ENCODE data around the gene LUC7L.
"Not testable (repeated sequence)": the region's sequence is repeated elsewhere in the genome, so short reads cannot be mapped to it uniquely, and the experiment has no call there.

LUC7L gene

DNA sequence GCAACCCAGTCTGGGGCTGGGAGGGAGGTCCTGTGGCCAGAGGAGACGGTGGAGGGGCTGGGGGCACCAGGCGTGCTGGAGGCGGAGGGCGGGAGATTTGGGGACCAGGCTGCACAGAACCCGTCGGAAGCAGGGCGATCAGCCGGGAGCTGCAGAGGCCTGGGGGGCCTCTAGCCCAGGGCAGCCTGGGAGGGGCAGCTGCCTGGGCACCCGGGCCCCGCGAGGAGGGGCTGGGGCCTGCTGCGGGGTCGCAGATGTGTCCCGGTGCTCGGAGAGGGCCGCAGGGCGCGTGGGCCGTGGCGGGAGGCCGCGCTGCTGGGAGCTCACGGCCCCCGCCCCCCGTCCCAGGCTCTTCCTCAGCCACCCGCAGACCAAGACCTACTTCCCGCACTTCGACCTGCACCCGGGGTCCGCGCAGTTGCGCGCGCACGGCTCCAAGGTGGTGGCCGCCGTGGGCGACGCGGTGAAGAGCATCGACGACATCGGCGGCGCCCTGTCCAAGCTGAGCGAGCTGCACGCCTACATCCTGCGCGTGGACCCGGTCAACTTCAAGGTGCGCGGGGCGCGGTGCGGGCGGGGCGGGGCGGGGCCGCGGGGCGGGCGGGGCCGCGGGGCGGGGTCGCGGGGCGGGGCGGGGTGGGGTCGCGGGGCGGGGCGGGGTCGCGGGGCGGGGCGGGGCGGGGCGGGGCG lies 65.0 kb downstream of the LUC7L start:
- not testable (repeated sequence) for DNase-seq

DNA sequence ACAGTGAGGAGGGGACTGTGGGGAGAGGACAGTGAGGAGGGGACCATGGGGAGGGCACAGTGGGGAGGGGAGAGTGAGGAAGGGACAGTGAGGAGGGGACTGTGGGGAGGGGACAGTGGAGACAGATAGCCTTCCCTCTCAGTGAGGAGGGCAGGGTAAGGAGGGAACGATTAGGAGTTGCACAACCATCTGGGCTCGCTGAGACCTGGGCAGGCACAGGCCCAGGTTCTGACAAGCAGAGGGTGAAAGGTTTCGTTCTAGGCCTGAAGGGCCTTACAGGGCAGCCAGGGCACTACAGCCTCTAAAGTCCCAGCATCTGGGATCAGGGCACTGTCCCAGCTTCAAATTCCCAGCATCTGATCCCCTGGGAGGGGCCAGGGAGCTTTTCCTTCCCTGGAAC lies 65.6 kb downstream of the LUC7L start:
- not testable (repeated sequence) for DNase-seq

DNA sequence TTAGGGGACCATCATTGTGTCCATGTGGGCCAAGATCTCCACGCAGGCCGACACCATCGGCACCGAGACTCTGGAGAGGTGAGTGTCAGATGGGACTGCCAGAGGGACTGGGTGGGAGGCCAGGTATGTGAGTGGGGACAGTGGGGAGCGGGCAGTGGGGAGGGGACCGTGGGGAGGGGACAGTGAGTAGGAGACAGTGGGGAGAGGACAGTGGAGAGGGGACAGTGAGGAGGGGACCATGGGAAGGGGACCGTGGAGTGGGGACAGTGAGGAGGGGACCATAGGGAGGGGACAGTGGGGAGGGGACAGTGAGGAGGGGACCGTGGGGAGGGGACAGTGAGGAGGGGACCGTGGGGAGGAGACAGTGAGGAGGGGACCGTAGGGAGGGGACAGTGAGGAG lies 66.1 kb downstream of the LUC7L start:
- DNase-seq, result not testable (repeated sequence)

DNA sequence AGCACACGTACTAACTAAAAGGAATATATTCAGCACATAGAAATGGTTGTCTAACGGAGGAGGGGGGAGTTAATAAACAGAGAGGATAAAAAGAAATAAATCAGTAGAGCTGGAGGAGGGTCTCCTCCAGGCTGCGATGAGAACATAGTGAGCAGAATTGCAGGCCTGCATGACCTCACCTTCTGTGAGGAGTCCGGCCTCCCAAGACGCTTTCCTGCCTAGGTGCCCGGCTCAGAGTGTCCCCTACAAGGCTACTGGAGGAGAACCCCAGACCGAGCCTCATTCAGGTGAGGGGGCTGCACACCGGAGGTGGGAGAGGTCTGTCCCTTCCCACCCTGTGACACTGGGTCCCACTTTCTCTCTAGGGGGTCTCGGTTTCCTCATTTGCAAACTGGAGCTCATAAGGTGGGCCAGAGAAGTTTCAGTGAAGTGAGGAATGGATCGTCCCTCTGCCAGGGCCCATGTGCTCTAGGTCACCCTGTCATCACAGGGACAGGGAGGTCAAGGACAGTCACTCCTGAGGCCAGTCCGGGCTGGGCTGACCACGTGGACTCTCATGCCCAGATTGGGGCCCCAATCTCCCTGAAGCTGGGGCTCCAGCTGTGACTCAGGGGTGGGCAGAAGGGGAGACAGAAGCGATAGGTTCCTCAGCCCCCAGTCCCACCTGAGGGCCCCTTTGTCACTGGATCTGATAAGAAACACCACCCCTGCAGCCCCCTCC lies 66.8 kb downstream of the LUC7L start:
- no peak for DNase-seq

DNA sequence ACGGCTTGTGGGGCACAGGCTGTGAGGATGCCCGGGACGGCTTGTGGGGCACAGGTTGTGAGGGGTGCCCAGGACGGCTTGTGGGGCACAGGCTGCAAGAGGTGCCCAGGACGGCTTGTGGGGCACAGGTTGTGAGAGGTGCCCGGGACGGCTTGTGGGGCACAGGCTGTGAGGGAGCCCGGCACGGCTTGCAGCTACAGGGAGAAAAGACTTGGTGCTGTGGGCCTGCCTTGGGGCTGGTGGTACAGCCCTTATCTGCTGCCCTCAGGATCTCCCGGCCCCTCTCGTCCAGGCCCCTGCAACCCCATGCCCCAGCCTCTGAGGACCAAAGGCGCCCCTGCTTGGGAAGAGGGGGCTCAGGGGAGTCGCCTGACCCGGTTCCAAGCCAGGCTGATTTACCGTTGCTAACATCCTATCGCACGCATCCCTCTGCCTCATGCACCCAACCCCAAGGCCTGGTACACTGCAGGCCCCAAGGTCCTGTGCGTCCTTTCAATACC lies 68.5 kb downstream of the LUC7L start:
- no peak for DNase-seq

DNA sequence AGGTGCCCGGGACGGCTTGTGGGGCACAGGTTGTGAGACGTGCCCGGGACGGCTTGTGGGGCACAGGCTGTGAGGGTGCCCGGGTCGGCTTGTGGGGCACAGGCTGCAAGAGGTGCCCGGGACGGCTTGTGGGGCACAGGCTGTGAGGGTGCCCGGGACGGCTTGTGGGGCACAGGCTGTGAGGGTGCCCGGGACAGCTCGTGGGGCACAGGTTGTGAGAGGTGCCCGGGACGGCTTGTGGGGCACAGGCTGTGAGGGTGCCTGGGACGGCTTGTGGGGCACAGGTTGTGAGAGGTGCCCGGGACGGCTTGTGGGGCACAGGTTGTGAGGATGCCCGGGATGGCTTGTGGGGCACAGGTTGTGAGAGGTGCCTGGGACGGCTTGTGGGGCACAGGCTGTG lies 69.0 kb downstream of the LUC7L start:
- DNase-seq, result not testable (repeated sequence)

DNA sequence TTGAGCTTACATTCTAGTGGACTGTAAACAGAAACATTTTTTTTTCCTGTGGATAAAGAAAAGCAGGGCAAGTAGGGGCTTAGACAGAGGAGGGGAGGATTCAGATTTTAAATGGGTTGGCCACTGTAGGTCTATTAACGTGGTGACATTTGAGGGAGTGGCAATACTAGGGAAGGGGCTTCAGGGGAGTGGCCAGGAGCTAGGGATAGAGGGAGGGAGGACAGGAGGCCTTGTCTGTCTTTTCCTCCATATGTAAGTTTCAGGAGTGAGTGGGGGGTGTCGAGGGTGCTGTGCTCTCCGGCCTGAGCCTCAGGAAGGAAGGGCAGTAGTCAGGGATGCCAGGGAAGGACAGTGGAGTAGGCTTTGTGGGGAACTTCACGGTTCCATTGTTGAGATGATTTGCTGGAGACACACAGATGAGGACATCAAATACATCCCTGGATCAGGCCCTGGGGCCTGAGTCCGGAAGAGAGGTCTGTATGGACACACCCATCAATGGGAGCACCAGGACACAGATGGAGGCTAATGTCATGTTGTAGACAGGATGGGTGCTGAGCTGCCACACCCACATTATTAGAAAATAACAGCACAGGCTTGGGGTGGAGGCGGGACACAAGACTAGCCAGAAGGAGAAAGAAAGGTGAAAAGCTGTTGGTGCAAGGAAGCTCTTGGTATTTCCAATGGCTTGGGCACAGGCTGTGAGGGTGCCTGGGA lies 70.0 kb downstream of the LUC7L start:
- no peak for DNase-seq

DNA sequence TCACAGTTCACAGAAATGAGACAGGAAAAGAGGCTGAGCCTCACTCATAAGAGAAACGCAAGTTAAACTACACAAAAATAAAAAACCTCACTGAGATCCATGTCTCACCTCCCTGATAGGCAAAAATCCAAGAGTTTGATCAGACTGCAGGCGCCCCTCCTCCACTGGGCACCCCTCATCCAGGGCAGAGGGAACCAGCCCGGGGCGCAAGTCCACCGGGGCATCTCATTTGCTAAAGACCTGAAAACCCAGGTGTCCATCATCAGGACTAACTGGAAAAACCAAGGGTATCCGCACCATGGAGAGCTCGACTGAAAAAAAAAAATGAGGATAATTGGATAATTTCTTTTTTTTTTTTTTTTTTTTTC lies 74.2 kb downstream of the LUC7L start:
- no peak for DNase-seq

DNA sequence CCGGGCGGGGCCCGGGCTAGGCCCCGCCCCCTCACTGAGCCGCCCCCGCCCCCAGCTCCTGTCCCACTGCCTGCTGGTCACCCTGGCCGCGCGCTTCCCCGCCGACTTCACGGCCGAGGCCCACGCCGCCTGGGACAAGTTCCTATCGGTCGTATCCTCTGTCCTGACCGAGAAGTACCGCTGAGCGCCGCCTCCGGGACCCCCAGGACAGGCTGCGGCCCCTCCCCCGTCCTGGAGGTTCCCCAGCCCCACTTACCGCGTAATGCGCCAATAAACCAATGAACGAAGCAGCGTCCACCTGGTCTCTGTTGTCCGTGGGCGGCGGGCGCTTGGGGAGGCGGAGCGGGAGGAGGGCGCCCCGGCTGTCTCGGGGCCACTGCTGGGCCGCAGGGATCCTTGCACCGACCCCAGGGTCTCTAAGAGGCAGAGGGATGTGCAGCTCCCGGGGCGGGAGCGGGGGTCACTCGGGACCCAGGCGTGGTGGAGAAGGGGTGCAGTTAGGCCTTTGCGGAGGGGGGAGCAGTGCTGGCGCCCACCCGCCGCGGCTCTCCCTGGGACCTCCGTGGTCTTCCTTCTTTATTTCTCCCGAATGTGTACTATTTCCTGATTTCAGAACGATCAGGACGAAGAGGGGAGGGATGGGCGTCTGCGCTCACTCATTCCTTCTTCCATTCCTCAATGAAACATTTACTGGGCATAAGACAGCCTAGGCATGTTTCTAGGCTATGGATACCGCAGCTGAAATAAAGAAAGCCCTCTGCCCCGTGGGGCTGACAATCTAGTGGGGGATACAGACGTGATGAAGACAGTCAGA lies 74.8 kb downstream of the LUC7L start:
- DNase-seq, result peak; percentile 6 to 28

DNA sequence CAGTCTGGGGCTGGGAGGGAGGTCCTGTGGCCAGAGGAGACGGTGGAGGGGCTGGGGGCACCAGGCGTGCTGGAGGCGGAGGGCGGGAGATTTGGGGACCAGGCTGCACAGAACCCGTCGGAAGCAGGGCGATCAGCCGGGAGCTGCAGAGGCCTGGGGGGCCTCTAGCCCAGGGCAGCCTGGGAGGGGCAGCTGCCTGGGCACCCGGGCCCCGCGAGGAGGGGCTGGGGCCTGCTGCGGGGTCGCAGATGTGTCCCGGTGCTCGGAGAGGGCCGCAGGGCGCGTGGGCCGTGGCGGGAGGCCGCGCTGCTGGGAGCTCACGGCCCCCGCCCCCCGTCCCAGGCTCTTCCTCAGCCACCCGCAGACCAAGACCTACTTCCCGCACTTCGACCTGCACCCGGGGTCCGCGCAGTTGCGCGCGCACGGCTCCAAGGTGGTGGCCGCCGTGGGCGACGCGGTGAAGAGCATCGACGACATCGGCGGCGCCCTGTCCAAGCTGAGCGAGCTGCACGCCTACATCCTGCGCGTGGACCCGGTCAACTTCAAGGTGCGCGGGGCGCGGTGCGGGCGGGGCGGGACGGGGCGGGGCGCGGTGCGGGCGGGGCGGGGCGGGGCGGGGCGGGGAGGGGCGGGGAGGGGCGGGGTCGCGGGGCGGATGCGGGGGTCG lies 75.6 kb downstream of the LUC7L start:
- not testable (repeated sequence) for DNase-seq

DNA sequence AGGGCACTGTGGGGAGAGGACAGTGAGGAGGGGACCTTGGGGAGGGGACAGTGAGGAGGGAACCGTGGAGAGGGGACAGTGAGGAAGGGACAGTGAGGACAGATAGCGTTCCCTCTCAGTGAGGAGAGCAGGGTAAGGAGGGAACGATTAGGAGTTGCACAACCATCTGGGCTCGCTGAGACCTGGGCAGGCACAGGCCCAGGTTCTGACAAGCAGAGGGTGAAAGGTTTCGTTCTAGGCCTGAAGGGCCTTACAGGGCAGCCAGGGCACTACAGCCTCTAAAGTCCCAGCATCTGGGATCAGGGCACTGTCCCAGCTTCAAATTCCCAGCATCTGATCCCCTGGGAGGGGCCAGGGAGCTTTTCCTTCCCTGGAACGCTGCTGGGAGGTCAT lies 76.1 kb downstream of the LUC7L start:
- not testable (repeated sequence) for DNase-seq

DNA sequence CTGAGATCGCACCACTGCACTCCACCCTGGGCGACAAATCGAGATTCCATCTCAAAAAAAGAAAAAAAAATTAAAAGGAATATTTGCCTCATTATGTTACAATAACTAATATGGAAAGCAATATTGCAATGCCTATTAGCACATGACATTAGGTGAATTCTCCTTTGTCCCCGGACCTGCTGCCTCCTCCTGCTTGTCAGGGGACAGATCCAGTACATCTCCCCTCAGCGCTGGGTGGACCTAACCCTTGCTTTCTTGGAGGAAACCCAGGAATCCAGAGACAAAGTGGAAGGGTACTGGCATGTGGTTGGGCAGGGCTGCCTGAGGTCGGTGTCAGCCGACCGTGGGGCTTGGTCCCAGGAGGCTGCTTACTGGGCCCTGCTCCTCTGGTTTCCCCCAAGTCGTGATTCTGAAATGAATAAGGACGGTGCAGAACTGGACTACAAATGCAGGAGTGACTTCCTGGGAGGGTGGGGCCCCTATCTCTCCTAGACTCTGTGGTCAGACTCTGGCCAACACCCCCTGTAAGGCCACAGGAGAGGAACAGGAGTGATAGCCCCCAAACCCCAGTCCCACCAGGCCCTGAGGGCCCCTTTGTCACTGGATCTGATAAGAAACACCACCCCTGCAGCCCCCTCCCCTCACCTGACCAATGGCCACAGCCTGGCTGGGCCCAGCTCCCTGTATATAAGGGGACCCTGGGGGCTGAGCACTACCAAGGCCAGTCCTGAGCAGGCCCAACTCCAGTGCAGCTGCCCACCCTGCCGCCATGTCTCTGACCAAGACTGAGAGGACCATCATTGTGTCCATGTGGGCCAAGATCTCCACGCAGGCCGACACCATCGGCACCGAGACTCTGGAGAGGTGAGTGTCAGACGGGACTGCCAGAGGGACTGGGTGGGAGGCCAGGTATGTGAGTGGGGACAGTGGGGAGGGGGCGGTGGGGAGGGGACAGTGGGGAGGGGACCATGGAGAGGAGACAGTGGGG lies 76.8 kb downstream of the LUC7L start, which contains the start of gene HBZ:
Gene HBZ, plus strand, starts transcription at position 504 of the 988 bp plus-strand sequence. Its CDS starts 266 bp downstream, at position 770.
- no peak for DNase-seq

DNA sequence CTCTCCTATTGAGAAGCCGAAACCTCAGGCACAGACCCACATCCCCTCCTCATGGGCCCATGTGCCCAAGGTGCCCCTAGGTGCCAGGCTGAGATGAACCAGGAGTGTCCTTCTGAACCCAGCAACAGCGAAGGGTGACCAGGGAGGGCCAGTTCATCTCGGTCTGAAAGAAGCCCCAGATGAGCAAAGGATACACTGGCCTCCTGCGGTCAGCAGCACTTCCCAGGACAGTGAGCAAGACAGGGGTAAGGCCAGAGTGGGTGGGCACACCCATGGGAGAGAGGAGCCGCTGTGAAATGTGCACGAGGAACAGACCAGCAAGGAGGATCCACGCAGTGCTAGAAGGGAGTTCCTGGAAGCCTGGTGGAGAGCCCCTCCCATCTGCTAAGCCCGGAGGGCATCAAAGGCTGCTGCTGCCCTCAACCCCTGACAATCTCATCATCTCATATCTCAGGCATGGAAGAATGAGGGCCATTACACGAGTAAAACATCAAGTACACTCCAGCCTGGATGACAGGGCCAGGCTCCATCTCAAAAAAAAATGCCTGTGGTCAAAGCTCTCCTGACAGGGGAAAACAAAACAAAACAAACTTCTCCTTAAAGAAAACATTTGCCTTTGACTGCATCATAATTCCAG lies 80.1 kb downstream of the LUC7L start:
- DNase-seq, result no peak

DNA sequence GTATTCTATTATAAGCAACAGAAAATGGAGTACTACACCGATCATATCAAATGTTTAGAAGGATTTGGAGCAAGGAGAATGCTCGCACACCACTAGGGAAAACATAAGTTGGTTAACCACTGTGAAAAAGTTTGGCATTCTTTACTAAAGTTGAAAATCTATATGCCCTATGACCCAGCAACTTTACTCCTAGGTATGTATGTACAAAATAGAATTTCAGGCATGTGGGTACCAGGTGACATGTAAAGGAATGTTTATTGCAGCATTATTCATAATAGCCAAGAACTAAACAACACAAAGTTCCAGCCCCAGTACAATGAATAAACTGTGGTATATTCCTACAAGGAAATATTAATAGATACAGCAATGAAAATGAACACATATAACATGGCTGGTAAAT lies 82.6 kb downstream of the LUC7L start:
- DNase-seq, result no peak

DNA sequence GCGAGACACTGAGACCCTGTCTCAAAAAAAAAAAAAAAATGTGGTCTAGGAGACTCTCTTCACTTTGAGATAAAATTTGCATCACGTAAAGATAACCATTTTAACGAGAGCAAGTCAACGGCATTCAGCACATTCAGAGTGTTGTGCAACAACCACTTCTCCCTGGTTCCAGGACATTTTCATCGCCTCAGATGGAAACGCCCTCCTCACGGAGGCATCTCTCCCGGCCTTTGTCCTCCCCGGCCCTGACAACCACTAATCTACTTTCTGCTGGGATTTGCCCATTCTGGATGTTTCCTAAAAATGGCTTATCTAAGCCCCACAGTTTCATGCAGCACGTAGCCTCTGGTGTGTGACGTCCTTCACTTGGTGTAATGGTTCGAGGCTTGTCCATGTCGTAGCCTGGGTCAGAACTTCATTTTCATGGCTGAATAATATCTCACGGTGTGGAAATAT lies 84.4 kb downstream of the LUC7L start:
- DNase-seq, result no peak

DNA sequence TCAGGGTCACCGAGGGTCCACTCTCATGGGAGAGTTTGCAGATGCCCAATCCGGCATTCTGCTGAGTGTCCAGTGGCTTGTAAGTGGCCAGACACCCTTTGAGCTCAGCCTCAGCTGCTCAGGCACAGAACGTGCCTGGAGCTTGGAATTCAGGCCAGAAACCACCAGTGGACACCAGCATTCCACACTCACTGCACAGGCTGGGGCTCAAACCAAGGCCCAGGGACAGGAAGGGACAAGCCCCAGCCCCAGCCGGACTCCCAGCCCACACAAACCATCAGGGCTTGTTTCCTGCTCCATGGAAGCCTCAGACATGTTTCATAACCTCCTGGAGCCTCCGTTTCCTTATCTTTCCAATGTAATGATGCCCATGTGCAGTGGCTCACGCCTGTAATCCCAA lies 85.8 kb downstream of the LUC7L start:
- DNase-seq, result no peak

DNA sequence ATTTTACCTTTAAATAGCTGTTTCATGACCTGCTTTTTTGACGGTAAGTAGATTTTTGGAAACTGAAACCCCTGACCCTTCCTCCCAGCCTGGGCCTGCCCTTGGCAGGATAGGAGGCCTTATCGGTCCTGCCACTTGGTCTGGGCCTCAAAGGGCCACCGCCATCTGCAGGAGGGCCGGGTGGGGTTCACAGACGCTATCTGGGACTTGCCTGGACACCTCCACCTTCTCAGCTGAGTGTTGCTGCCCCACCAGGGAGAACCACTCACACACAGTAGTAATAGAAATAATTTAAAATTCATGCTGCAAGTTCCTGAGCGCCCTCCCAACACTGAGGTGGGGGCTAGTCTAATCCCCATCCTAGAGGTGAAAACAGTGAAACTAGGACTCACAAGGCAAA lies 86.2 kb downstream of the LUC7L start:
- no peak for DNase-seq

DNA sequence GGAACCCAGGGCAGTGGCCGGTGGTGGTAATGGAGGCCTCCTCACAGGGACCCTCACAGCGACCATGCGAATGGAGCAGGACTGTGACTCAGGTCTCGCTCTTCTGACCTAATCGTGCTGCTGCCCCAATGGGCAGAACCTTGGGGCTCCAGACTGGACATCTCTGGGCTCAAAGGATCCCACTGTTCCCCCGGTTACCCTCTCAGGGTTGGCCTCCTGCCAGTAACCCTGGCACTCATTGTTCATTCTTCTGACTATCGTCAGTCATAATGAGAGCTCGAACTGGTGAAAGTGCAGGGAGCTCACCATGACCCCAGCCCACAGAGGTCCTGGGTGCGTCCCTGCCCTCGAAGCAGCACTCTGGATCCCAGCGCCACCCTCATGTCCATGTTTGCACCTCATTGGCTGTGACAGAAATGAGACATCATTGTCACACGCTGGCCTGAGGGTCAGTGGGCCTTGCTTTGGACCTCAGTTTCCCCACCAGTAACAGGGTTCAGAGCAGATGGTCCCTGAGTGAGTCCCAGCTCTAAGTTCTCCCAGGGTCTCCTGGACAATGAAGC lies 86.8 kb downstream of the LUC7L start:
- no peak for DNase-seq

DNA sequence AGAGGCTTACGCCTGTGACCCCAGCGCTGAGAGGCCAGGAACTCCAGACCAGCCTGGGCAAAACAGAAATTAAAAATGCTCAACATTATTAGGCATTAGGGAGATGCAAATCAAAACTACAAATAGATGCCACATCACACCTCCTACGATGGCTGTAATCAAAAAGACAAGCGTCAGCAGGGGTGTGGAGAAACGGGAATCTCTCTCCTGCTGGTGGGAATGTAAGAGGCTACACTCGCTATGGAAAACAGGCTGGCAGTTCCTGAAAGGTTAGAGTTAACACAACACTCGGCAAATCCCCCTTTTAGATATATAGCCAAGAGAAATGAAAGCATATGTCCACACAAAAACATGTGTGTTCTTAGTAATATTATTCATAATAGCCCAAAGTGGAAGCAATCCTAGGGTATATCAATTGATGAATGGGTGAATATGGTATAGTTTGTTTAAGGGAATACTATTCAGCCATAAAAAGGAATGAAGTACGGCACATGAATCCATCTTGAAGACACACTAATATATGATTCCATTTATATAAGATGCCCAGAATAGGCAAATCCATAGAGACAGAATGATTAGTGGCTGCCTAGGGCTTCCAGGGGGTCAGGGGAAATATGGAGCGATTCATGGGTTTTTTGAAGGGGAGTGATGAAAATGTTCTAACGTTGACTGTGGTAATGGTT lies 88.9 kb downstream of the LUC7L start:
- no peak for DNase-seq
